ENCODE data around the gene PPP2R2D.
A peak's percentile ranks its signal among the peaks of the same experiment; 100 is the strongest.
"Not testable (repeated sequence)": the region's sequence is repeated elsewhere in the genome, so short reads cannot be mapped to it uniquely, and the experiment has no call there.

Gene PPP2R2D

GRCh38 chr10:131977323-131978096 is 76.7 kb downstream of the PPP2R2D start:
- DNase-seq (ENCODE audit: low spot score), result no peak

- DNase-seq (ENCODE audit: low spot score), result no peak
Observed at GRCh38 chr10:131978366-131978765, 77.6 kb downstream of the PPP2R2D start.

DNA sequence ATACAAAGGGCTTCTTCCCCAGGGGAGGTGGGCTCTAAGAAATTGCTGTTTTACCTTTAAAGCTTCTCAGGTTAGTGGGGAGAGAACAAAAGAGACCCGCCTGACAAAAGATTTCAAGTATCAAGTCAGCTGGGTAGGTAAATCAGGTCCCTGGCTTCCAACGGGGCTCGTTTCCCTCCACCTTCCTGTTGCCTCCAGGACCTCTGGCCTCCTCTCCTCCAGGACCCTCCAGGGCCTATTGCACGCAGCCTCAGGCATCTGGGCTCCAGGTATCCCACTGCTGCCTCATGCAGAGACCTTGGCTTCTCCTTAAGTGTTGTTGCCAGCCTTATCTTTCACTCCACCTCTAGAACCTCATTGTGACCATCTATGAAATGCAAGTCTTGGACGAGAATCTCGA is 78.0 kb downstream of the PPP2R2D start:
- no peak for DNase-seq (ENCODE audit: low spot score)

GRCh38 chr10:131979336-131979735 is 78.5 kb downstream of the PPP2R2D start:
- no peak for DNase-seq (ENCODE audit: low spot score)

- peak; percentile 33 for DNase-seq (ENCODE audit: low spot score)
Observed at GRCh38 chr10:131979821-131980270, 79.0 kb downstream of the PPP2R2D start.

DNA sequence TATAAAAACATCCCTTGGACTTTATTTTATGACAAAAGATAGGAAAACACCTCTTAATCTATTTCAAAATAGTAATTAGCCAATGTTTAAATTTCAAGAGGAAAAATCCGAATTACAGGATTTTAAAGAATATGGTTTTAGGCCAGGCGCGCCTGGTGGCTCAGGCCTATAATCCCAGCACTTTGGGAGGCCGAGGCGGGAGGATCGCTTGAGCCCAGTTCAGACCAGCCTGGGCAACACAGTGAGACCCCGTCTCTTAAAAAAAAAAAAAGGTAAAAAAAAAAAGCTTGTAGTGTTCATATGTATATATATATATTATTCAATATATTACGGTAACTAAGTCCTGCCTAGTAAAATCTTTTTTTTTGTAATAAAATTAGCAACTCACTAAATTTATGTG is 79.5 kb downstream of the PPP2R2D start:
- DNase-seq (ENCODE audit: low spot score), result no peak

DNA sequence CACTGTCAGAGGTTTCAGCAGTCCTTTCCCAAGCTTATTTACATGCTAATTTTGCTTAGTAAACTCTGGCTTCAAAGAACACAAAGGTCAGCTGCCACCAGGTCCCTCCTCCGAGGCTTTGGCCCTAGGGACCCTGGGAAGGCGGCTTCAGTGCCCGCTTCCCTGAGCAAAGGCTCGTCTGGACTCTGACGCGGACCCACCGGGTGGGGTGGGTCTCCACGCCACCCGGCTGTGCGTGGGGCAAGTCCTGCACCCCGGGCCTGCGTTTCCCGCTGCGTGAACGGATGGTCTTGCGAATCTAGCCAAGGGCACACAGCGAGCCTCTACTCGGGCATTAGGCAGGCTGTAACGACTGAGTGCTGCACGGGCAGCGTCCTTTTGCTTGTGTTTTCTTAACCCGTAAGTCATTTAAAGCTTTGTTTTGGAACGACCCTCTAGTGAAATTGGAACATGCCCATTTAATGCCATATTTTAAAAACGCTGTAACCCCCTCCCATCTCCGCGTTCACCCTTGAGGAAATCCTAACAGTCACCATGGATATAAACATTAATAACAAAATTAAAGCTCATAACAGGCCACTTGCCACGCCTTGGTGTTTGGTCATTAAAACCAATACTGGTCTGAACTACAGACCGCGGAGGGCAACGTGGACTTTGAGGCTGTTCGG is 80.1 kb downstream of the PPP2R2D start:
- DNase-seq (ENCODE audit: low spot score), result no peak

DNA sequence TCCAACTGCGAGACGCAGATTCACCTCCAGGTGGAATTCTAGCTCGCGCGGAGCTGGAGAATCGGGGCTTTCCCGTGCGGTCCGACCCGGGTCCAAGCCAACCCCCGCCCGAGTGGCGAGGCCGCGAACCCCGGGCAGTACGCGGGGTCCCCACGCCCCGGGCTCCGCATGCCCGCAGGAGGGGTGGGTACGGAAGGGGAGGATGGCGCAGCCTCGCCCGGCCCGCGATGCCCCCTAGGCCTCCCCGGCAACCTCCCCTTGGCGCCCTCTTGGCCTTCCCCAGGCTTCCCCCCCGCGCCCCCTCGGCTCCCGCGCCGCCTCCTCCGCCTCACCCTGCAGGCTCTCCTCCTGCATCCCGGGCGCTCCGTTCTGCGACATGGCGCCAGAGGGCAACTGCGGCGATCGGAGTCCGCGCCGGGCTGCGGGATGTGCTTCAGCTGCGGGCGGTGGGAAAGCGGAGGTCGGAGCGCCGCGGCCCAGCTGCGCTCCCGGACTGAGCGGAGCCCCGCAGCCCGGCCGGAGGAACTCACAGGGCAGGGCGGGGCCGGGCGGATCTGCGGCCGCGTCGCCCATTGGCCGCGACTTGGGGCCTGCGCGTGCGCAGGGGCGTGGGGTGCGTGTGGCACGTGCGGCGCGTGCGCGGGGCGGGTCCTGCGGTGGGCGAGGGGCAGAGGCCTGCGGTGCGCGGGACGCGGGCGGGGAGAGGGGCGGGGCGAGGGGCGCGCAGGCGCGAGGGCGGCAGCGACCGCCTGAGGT is 80.8 kb downstream of the PPP2R2D start, which contains the start of gene BNIP3:
Gene BNIP3 (minus strand): TSS at position 495 of the 756 bp plus-strand sequence. CDS start 117 bp downstream, at position 378.
- DNase-seq (ENCODE audit: low spot score), result peak; percentile 100

GRCh38 chr10:131982185-131982756 is 81.5 kb downstream of the PPP2R2D start:
- DNase-seq (ENCODE audit: low spot score), result no peak

DNA sequence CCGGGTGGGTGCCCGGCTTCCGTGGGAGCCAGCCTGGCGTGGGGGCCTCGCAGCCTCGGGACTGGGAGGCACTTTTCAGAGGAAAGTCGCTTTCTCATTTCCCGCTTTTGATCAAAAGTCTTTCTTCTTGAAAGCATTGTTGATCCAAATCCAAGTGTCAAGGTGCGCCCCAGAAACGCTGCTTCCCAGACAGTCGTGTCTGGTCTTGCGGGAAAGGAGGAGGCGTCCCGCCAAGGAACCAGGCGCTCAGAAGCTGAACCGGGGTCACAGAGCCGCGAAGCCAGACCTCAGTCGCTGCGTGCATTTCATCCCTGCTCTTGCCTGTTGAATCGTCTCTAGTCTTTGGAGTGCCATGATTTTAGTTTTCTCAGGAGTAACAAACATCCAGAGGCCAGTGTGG is 82.0 kb downstream of the PPP2R2D start:
- no peak for DNase-seq (ENCODE audit: low spot score)

DNA sequence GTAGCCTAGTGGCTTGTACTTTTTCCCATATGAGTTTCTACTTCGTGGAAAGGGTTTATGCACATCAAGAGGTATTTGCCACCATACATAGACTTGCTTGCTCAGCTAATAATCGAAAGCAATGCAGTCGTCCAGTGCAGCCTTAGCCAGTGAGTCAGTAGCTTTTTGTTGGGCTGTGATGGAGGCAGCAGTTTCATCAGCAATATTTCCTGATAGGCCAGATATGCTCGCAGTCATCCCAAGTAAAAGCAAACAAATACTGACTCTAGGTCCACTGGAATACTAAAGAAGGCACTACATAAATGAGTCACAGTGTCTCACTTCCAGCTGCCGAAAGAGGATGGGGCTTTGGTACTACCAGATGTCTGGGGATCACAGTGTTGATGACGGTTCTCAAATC is 83.0 kb downstream of the PPP2R2D start:
- DNase-seq (ENCODE audit: low spot score), result peak; percentile 83

DNA sequence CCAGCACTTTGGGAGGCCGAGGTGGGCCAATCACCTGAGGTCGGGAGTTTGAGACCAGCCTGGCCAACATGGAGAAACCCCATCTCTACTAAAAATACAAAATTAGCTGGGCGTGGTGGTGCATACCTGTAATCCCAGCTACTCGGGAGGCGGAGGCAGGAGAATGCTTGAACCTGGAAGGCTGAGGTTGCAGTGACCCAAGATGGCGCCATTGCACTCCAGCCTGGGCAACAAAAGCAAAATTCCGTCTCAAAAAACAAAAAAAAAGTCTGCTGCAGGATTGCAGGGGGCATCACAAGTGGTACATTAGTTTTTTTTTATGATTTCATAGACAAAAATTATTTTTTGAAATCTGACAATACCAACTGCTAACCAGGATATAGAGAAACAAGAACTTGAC is 86.0 kb downstream of the PPP2R2D start:
- DNase-seq (ENCODE audit: low spot score), result not testable (repeated sequence)

GRCh38 chr10:131987301-131987700 is 86.5 kb downstream of the PPP2R2D start:
- DNase-seq (ENCODE audit: low spot score), result not testable (repeated sequence)

- not testable (repeated sequence) for DNase-seq (ENCODE audit: low spot score)
Observed at GRCh38 chr10:131987786-131988185, 87.0 kb downstream of the PPP2R2D start.

DNA sequence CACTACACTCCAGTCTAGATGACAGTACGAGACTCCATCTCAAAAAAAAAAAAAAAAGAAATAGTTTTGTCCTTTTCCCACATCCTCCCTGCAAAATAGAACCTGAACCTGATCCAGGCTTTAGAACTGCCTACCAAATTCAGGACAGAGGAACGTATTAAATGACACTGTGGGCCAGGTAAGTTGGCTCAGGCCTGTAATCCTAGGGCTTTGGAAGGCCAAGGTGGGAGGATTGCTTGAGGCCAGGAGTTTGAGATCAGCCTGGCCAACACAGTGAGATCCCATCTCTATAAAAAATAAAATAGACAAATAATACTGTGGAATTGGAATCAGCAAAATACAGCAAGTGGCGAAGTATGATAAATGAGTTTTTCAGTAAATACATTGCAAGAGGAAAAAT is 90.9 kb downstream of the PPP2R2D start:
- no peak for DNase-seq (ENCODE audit: low spot score)

- DNase-seq (ENCODE audit: low spot score), result no peak
Observed at GRCh38 chr10:131993275-131993674, 92.5 kb downstream of the PPP2R2D start.

GRCh38 chr10:131994435-131994834 is 93.6 kb downstream of the PPP2R2D start:
- DNase-seq (ENCODE audit: low spot score), result no peak

GRCh38 chr10:131996466-131997365 is 95.9 kb downstream of the PPP2R2D start:
- no peak for DNase-seq (ENCODE audit: low spot score)

DNA sequence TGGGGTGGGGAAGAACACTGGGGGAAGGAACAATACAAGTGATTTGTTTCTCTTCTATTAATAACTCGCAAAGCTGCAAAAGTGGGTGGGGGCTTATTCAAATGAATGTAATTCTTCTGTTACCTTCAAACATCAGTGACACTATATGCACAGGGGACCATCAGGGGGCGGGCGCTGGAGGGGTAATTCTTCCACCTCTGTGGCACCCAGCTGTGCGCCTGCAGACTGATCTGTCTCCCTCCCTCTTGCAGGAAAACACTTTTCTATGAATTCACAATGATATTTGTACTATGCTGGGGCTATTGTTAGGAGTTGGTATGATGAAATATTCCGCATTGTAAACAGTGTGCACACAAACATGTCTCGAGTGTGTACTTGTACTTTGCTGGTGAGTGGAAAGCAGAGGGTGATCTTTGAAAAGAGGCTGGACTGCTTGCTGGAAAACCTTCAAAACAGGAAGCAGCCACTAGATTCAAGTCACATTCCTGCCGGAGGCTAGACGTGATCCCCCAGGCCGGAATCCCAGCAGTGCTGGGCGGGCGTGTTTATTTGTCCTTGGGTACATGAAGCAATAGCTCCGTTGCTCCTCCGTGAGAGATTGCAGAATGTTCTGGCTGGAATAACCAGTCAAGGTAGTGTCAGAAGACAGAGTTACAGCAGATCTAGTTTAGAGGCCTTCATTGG is 96.7 kb downstream of the PPP2R2D start:
- DNase-seq (ENCODE audit: low spot score), result peak; percentile 66

- no peak for DNase-seq (ENCODE audit: low spot score)
Observed at GRCh38 chr10:131998050-131998844, 97.4 kb downstream of the PPP2R2D start.

Measured in AG08395 (cell line).